LNCAP (cell line): ENCODE data around the gene ELK4.

Experiments used
- TF ChIP-seq, protein P1 (sequence below): fragments of 450-650 bp; IDR thresholded peaks from 2 replicates; pipeline ENCODE4 v1.5.1; 2017; ENCODE audit warnings: mild to moderate bottlenecking

ELK4 gene

DNA sequence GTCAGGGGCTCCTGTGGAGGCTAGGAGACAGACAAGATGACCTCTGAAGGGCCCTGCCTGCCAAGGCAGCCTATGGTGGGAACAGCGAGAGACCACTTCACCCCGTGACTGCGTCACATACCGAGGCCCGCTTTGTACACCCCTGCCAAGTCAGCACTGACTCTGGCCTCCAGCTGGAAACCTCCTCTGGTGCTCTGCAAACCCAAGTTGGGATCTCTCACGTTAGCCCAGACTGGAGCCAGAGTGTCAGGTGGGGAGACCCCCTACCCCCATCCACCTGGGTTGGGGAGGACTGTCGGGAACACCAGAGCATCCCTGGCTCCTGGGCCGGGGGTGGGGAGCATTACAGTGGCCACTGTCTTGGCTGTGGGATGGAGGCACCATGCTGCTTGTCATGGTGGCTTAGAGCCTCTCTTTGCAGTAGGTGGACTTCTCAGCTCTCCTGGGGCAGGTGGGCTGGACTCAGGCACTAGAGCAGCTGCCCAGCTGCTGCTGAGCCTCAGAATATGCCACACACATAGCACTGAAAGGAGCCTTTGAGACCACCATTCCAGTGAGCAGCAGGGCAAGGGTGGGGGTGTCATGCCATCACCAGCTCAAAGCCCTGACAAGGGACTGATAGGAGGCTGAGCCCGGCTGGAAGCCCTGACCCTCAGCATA lies 50.4 kb downstream of the ELK4 start:
- TF ChIP-seq, protein P1, sequence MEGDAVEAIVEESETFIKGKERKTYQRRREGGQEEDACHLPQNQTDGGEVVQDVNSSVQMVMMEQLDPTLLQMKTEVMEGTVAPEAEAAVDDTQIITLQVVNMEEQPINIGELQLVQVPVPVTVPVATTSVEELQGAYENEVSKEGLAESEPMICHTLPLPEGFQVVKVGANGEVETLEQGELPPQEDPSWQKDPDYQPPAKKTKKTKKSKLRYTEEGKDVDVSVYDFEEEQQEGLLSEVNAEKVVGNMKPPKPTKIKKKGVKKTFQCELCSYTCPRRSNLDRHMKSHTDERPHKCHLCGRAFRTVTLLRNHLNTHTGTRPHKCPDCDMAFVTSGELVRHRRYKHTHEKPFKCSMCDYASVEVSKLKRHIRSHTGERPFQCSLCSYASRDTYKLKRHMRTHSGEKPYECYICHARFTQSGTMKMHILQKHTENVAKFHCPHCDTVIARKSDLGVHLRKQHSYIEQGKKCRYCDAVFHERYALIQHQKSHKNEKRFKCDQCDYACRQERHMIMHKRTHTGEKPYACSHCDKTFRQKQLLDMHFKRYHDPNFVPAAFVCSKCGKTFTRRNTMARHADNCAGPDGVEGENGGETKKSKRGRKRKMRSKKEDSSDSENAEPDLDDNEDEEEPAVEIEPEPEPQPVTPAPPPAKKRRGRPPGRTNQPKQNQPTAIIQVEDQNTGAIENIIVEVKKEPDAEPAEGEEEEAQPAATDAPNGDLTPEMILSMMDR, result no peak

DNA sequence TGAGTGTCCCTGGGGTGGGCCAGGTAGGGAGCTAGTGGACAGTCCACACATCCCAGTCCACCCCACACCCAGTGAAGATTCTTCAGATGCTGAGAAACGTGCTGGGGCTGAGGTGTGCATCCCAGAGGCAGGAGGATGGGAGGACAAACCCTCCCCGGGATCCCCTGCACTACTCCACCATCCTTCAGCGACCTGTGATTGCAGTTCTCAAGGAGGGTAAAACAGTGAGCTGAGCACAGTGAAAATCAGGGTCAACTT lies 51.0 kb downstream of the ELK4 start:
- TF ChIP-seq, protein P1, result no peak

DNA sequence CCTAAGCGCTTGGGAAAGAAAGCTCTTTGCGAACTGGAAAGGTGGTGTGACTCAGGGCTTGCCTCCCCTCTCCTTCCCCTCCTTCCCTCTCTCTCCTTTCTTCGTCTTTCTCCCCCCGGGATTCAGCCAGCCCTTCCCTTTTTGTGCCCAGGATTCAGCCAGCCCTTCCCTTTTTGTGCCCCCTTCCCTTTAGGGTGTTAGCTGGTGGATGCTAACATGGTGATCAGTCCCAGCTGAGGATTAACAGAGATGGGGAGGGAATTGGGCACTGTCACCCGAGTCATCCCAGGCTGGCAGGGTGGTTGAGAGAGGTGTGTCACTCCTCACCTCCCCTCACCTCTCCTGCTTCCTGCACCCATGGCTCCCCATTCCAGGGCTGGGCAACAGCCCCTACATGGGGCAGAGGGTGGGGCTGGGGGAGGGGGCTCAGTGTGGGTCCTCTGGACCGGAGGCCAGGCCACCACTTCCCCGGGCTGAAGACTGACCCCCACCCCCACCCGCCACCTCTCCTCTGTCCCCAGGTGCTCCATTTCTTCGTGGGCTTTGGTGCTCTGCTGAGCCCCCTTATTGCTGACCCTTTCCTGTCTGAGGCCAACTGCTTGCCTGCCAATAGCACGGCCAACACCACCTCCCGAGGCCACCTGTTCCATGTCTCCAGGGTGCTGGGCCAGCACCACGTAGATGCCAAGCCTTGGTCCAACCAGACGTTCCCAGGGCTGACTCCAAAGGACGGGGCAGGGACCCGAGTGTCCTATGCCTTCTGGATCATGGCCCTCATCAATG lies 51.5 kb downstream of the ELK4 start:
- TF ChIP-seq, protein P1, result no peak

DNA sequence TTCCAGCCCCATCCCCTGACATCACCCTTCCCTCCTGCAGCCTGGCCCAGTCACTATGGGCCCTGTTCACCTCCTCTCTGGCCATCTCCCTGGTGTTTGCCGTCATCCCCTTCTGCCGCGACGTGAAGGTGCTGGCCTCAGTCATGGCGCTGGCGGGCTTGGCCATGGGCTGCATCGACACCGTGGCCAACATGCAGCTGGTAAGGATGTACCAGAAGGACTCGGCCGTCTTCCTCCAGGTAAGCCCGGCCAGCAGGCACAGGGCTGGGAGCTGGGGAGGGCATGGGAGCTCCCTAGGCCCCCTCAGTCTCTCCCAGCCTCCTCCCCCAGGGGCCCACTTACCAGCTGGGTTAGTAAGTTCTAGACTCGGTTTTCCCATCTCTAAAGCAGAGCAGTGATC lies 52.1 kb downstream of the ELK4 start:
- TF ChIP-seq, protein P1, result no peak

DNA sequence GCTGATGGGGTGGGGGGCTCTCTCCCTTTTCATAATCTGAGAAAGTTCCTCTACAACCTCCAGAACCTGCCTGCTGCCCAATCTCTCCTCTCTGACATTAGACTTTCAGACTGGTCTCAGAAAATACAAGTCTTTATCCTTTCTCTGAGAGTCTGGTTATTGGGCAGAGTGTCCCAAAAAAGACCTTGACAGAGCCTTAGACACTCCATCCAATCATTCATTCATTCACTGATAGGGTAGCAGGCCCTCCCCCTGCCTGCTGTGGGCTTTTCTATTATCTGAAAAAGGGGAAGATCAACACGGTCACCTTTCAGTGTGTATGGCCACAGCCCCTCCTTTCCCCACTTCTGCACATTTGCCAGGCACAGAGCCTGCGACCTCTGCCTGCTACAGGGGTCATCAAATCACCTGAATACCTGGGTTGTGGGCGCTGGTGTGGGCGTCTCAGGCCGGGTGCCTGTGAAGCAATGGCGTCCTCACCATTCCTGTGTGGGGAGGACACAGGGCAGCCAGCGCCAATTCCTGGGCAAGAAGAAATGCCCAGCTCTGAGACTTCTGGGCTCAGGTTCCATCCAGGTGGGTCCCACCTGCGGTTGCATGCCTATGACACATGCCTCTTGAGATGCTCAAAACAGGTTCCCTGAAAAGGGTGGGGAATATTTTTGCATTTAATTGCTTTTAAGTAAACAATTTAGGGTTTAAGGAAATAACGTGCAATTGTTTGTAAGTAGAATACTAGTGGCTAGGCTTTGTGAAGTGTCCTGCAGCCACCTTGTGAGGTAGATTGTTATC lies 52.8 kb downstream of the ELK4 start:
- TF ChIP-seq, protein P1, result no peak

DNA sequence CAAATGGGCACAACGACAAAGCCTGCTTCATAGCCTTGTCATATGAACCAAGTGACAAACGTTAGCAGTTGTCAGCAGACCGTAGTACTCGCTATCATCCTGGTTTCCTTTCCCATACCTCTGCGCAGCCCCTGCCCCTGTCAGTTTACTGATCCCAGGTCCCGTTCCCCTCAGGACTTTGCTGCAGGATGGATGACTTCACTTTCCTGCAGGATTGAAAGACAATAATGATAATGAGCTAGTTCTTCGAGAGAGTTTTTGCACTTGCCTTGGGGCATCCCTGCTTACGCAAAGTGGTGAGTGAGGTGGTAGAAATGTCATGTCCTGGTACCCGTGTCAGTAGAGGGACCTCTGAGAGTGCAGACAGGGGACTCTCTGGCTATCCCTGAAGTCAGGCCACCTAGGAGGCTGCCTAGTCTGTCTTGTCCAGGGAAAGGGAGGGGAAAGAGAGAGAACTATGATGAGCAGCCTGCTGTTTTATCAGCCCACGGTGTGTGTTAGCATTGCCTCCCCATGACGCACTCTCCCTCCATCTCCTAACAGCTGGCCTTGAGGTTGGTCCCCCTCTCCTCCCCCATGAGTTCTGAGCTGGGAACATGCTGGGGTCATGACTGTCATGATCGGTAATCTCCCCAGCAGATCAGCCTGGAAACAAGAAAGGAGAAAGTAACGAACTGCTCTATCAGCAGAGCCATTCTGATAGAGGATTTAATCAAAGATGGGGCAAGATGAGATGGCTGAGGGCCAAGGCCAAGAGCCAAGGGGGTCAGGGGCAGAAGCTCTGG lies 53.7 kb downstream of the ELK4 start:
- TF ChIP-seq, protein P1, result no peak
